Measurements from ENCODE around the gene CACNA1E.

The CACNA1E gene

DNA sequence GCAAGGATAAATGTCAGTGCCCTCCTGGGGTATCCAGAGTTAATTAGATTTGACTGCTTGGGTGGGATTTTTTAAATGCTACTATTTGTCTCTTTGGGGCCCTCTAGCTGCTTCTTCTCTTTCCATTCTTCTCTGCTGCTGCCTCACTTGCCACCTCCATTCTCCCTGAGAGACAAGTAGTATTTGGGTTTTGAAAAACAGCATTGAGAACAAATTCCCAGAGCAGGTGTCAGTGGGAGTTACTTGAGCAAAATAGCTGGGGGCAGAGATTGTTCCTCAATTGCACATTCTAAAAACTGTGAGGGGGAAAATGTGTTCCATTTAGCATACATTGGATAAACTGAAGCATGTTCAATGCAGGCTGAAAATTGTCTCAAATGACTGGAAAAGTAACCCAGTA is 286.5 kb downstream of the CACNA1E start:
- H3K36me3 ChIP-seq = no peaks in the 10 kb centered on the region
- TF ChIP-seq, protein P1, sequence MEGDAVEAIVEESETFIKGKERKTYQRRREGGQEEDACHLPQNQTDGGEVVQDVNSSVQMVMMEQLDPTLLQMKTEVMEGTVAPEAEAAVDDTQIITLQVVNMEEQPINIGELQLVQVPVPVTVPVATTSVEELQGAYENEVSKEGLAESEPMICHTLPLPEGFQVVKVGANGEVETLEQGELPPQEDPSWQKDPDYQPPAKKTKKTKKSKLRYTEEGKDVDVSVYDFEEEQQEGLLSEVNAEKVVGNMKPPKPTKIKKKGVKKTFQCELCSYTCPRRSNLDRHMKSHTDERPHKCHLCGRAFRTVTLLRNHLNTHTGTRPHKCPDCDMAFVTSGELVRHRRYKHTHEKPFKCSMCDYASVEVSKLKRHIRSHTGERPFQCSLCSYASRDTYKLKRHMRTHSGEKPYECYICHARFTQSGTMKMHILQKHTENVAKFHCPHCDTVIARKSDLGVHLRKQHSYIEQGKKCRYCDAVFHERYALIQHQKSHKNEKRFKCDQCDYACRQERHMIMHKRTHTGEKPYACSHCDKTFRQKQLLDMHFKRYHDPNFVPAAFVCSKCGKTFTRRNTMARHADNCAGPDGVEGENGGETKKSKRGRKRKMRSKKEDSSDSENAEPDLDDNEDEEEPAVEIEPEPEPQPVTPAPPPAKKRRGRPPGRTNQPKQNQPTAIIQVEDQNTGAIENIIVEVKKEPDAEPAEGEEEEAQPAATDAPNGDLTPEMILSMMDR (IDR thresholded peaks at IDR 0.05; ENCODE audit: low read depth, low read length) = no peak

DNA sequence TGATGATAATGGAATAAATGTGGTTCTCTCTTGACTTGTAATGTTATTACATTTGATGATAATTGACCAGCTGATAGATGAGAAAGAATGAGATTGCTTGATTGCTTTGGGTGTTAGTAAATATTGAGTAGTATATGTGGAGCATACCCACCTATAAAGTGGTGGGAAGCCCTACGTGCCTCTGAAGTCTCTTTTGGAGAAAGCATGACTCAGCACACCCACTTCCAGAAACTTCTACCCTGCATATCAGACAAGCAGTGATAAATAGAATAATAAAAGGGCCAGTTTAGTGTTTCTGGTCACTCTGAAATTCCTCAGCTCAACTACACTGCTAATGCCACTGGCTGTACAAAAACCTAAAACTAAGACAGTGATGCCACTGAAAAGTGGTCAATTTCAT is 289.4 kb downstream of the CACNA1E start:
- H3K36me3 ChIP-seq = no peaks in the 10 kb centered on the region
- DNase-seq = no peak
- no peaks in the 10 kb centered on the region for H3K27me3 ChIP-seq
- H3K4me1 ChIP-seq = no peaks in the 10 kb centered on the region
- no peaks in the 10 kb centered on the region for H3K9me3 ChIP-seq
- TF ChIP-seq, protein P1 (IDR thresholded peaks at IDR 0.05; ENCODE audit: low read depth, low read length) = no peak
- H3K4me3 ChIP-seq (ENCODE audit: low read depth, low read length) = no peak overlapping the region

More for the DNA sequence above, 286.5 kb downstream of the CACNA1E start:
- no peak for DNase-seq
- no peaks in the 10 kb centered on the region for H3K27me3 ChIP-seq
- no peaks in the 10 kb centered on the region for H3K4me1 ChIP-seq
- H3K4me3 ChIP-seq (ENCODE audit: low read depth, low read length) = no peak overlapping the region
- H3K9me3 ChIP-seq = no peaks in the 10 kb centered on the region

DNA sequence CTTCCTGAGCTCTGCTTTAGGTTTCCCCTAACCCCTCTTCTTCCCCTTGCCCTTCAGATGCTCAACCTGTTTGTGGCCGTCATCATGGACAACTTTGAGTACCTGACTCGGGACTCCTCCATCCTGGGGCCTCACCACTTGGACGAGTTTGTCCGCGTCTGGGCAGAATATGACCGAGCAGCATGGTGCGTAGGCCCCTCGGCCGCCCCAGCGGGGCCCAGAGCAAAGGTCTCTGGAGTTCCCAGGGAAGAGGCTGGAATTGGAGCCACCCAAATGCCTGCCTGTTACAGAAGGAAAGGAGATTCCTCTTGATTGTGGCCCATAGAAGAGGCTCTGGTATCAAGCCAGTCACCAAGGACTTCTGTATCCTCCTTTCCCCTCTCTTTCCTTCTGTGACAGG is 292.7 kb downstream of the CACNA1E start:
- H3K4me3 ChIP-seq (ENCODE audit: low read depth, low read length) = no peak overlapping the region
- no peaks in the 10 kb centered on the region for H3K9me3 ChIP-seq
- H3K27me3 ChIP-seq = no peaks in the 10 kb centered on the region
- no peak for DNase-seq
- no peaks in the 10 kb centered on the region for H3K4me1 ChIP-seq
- H3K36me3 ChIP-seq = no peaks in the 10 kb centered on the region
- TF ChIP-seq, protein P1 (IDR thresholded peaks at IDR 0.05; ENCODE audit: low read depth, low read length) = no peak

DNA sequence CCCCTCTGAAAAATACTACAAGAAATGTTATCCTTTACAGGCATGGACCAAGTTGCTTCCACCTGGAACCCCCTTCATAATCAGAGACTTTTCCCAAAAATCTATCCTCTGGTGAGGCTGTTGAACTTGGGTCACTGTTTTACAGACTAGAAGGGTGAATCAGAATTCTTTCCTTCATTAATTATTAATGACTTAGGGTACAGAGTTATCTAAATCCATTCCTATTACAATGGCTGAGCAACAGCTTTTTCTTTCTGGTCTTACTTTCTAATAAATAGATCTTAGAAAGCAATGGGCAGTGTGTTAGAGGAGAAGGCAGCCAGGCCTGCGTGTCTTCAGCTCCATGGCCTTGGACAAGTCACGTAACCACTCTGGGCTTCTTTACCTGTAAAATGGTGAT is 294.0 kb downstream of the CACNA1E start:
- no peaks in the 10 kb centered on the region for H3K4me1 ChIP-seq
- H3K4me3 ChIP-seq (ENCODE audit: low read depth, low read length) = no peak overlapping the region
- no peak for DNase-seq
- H3K36me3 ChIP-seq = no peaks in the 10 kb centered on the region
- H3K27me3 ChIP-seq = no peaks in the 10 kb centered on the region
- no peaks in the 10 kb centered on the region for H3K9me3 ChIP-seq
- TF ChIP-seq, protein P1 (IDR thresholded peaks at IDR 0.05; ENCODE audit: low read depth, low read length) = no peak

DNA sequence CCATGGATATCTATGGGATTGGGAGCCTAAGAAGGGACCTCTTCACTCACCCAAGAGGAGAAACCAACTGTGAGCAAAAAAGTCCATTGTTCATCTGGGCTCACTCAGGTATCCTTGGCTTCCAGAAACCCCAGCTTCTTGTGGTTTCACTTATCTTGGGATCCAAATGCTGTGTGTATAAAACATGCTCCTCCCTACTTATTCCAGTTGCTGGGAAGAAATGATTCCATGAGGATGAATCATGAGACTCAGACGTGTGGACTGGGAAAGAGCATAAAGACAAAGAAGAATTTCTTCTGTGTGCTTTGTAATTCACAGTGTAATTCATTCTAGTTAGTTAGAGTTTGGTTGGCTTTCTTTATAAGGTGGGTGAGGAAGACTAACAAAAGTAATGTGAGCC is 294.5 kb downstream of the CACNA1E start:
- Histone ChIP-seq H3K27me3 (no peaks in the 10 kb centered on the region), H3K4me3 (ENCODE audit: low read depth, low read length) (no peak overlapping the region), H3K4me1 (no peaks in the 10 kb centered on the region), H3K36me3 (no peaks in the 10 kb centered on the region), H3K9me3 (no peaks in the 10 kb centered on the region)
- TF ChIP-seq, protein P1 (IDR thresholded peaks at IDR 0.05; ENCODE audit: low read depth, low read length) = no peak
- no peak for DNase-seq

DNA sequence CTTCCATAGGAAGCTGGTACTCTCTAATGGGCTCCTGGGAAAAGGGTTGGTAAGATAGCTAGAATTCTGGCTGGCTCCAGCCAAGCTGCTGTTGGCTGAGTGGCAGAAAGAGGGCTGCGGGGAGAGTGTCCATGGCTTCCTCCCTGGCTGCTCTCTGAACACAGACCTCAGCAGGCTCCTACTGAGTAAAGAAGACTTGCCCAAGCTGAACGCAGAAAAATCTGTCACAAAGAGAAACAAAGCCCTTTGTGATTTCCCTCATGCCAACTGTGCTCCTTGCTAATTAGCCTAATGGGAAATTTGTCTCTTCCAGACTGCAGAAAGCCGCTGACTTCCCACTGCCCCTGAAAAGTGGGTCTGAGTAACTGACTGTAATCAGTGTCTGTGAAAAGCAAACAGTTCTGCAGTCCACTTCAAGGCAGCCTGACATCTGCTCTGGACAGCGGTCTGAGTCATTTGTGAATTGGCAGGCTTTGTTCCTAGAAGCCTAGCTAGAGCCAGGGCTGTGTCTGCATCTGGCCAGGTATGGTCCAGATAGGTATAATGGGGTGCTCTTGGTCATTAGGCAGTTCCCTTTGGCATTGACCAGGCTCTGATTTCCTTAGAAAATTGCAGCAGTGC is 295.4 kb downstream of the CACNA1E start:
- Histone ChIP-seq H3K4me1 (no peaks in the 10 kb centered on the region), H3K36me3 (no peaks in the 10 kb centered on the region), H3K4me3 (ENCODE audit: low read depth, low read length) (no peak overlapping the region), H3K27me3 (no peaks in the 10 kb centered on the region), H3K9me3 (no peaks in the 10 kb centered on the region)
- no peak for DNase-seq
- TF ChIP-seq, protein P1 (IDR thresholded peaks at IDR 0.05; ENCODE audit: low read depth, low read length) = no peak

Measured in BE2C (cell line).